ENCODE measurements around the gene LCE4A.

LCE4A gene

DNA sequence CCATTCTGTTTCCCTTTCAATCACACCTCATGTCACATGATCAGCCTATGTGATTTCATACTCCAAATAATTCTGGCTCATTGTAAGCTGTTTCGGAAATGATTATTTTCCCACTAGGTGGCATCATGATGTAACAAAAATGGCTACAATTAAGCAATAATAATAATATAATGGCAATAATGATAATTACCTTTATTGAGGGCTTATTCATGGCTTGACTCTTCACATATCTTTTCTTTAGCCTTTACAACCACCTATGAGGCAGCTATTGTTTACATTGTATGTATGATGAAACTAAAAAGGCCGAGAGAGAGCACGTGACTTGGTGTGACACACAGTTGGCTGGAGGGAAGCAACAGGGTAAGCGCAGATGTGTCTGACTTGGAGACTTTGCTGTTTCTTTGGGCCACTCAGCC is 37.3 kb downstream of the LCE4A start:
- in situ Hi-C loops (cut with MboI; ENCODE audit: low sequenced_read_pairs): no loop called here

DNA sequence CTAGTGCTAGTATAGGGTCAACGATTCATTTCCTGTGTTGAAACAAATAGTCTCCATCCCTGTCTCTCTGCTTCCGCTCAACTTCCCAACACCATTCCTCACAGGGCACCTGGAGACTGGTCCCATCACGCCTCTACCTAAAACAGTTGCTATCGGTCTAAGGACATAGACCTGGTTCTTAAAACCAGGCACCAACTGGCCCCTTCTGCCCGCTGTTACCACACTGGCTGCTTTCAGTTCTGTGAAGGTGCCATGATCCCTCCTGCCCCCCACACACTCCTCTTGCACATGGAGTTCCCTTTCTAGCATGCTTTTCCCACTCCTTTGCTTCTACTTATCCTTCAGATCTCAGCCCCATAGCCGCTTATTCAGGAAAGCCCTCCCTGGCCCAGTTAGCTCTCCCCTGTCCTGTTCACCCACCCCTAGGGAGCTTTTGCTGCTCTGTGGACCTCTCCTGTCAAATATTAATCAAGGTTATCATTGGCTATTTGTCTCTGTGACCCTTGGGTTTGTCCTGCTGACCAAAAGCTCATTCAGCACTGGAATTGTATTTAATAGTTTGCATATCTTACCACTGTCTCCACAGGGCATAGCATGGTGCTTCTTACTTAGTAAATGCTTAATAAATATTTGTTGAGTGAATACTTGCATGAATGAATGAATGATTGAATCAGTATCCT is 37.9 kb downstream of the LCE4A start:
- in situ Hi-C loops (cut with MboI; ENCODE audit: low sequenced_read_pairs): no loop called here

DNA sequence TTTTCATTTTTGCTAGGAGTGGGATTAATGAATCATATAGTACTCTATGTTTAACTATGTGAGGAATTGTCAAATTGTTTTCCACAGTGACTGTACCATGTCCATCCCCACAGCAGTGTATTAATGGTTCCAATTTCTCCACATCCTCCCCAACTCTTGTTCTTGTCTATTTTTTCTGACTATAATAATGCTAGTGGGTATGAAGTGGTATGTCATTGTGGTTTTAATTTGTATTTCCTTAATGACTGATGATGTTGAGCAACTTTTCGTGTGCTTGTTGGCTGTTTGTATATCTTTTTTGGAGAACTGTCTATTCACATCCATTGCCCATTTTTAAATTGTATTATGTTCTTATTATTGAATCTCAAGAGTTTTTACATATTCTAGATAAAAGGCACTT is 39.9 kb downstream of the LCE4A start:
- in situ Hi-C loops (cut with MboI; ENCODE audit: low sequenced_read_pairs): no loop called here

GRCh38 chr1:152752225-152752624 is 44.3 kb downstream of the LCE4A start:
- in situ Hi-C loops (cut with MboI; ENCODE audit: low sequenced_read_pairs): no loop called here

DNA sequence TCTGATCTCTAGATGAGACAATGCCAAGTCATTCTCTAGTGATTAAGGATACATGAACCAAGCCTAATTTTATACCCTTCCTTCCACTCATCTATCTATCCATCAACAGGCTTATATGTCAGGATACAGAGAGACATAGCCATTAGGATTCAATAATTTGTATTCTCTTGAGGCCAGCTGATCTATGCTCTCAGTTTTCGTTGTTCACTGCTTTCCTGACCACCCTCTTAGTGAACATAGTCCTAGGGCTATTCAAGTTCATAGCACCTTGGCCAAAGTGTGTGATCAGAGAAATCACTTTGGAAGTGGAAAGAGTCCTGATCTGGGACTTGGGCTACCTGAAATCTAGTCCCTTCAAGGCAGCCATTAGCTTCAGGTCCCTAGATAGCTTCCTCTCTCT is 45.6 kb downstream of the LCE4A start:
- in situ Hi-C loops (cut with MboI; ENCODE audit: low sequenced_read_pairs): no loop called here

GRCh38 chr1:152756872-152757271 is 48.9 kb downstream of the LCE4A start:
- in situ Hi-C loops (cut with MboI; ENCODE audit: low sequenced_read_pairs): no loop called here

GRCh38 chr1:152757747-152758146 is 49.8 kb downstream of the LCE4A start, which contains the start of gene KPRP:
Gene KPRP (plus strand): TSS chr1:152758025. CDS start chr1:152759589, 1,564 bp downstream.
- in situ Hi-C loops (cut with MboI; ENCODE audit: low sequenced_read_pairs): no loop called here

- in situ Hi-C loops (cut with MboI; ENCODE audit: low sequenced_read_pairs): no loop called here
Measured at GRCh38 chr1:152758636-152759035, 50.7 kb downstream of the LCE4A start.

Measured in HL-60/S4 (cell line).